ENCODE measurements around the gene POLRMT.
"Not testable (repeated sequence)": the region's sequence is repeated elsewhere in the genome, so short reads cannot be mapped to it uniquely, and the experiment has no call there.

The POLRMT gene

GRCh38 chr19:634975-635652 is 1.8 kb upstream of the POLRMT start:
- no peak for TF ChIP-seq CTCF (conservative IDR thresholded peaks at IDR 0.05; ENCODE audit: low read depth)

GRCh38 chr19:633786-634639 is 676 bp upstream of the POLRMT start:
- TF ChIP-seq CTCF (conservative IDR thresholded peaks at IDR 0.05; ENCODE audit: low read depth) = no peak
- H3K27ac ChIP-seq = peak overlapping the region; percentile 76
- ChIA-PET CTCF (interaction anchor here (0.6 to 0.7 kb wide), 3 partner anchors 9 to 1960 kb away, joined by 3 to 5 read pairs (median 3); no protein-coding TSS in a partner anchor), POLR2A (ENCODE audit: low non-redundant PET) (no interaction called here)
- no peak for DNase-seq (ENCODE audit: low spot score)

More at GRCh38 chr19:634975-635652, 1.8 kb upstream of the POLRMT start:
- CTCF ChIA-PET = no interaction called here
- no peak for DNase-seq (ENCODE audit: low spot score)
- POLR2A ChIA-PET (ENCODE audit: low non-redundant PET) = no interaction called here
- H3K27ac ChIP-seq = peak overlapping the region; percentile 42

- peak; percentile 62 for DNase-seq (ENCODE audit: low spot score)
- ChIA-PET POLR2A (ENCODE audit: low non-redundant PET) (no interaction called here), CTCF (interaction anchor here (0.7 kb wide), 1 partner anchor 151 kb away, joined by 5 read pairs; no protein-coding TSS in a partner anchor)
- peak overlapping the region; percentile 76 for H3K27ac ChIP-seq
- no peak for TF ChIP-seq CTCF (conservative IDR thresholded peaks at IDR 0.05; ENCODE audit: low read depth)
These were observed 714 bp downstream of the POLRMT start for GRCh38 chr19:632579-633067.

GRCh38 chr19:629961-630714 is 3.2 kb downstream of the POLRMT start:
- ChIA-PET POLR2A (ENCODE audit: low non-redundant PET) (no interaction called here), CTCF (no interaction called here)
- H3K27ac ChIP-seq = 0 out of 2 replicates have a peak overlapping the region, but pooled peaks have one; percentile 2
- DNase-seq (ENCODE audit: low spot score) = no peak
- no peak for TF ChIP-seq CTCF (conservative IDR thresholded peaks at IDR 0.05; ENCODE audit: low read depth)

- DNase-seq (ENCODE audit: low spot score); POLR2A ChIA-PET (ENCODE audit: low non-redundant PET): not testable (repeated sequence)
- CTCF ChIA-PET = interaction anchor here (0.5 kb wide), 1 partner anchor 44 kb away, joined by 3 read pairs; no protein-coding TSS in a partner anchor
- H3K27ac ChIP-seq = peak overlapping the region; percentile 7; the same call in 1 of the 2 replicates
These were observed 3.8 kb downstream of the POLRMT start for GRCh38 chr19:629515-629914.

- POLR2A ChIA-PET (ENCODE audit: low non-redundant PET) = no interaction called here
- no peak for DNase-seq (ENCODE audit: low spot score)
- CTCF ChIA-PET = interaction anchor here (0.9 kb wide), 1 partner anchor 36 kb away, joined by 3 read pairs; no protein-coding TSS in a partner anchor
- no peak overlapping the region for H3K27ac ChIP-seq
- no peak; the same call in 1 of the 2 replicates for TF ChIP-seq CTCF (conservative IDR thresholded peaks at IDR 0.05; ENCODE audit: low read depth)
These were observed 5.2 kb downstream of the POLRMT start for GRCh38 chr19:628168-628567.

- POLR2A ChIA-PET (ENCODE audit: low non-redundant PET); CTCF ChIA-PET; DNase-seq (ENCODE audit: low spot score): not testable (repeated sequence)
- peak overlapping the region; percentile 38 for H3K27ac ChIP-seq
These were observed 6.8 kb downstream of the POLRMT start for GRCh38 chr19:626566-626965.
